Esophagus squamous epithelium (tissue), 5 donors: ENCODE data around the gene ANKRD1. TPM values are rescaled to one million over a fixed set of nuclear protein-coding genes. Genes with fewer than 3 reads are reported as not detected.
"Not testable (repeated sequence)": the region's sequence is repeated elsewhere in the genome, so short reads cannot be mapped to it uniquely, and the experiment has no call there.

Source experiments
- DNase-seq: peaks from one replicate; lab custom pipeline; 2025; lab: John Stamatoyannopoulos, UW
- H3K27ac ChIP-seq, 4 donors: fragments of 200-600 bp; sonication (generic); one replicate each; pipeline ENCODE4 v1.5.1; 2016 to 2019; ENCODE audit warnings: mild to moderate bottlenecking in 1 of 4
- H3K27me3 ChIP-seq, 4 donors: fragments of 200-600 bp; sonication (generic); 1 replicate in 3 of 4; 2 replicates in 1 of 4; pipeline versions ENCODE4 v1.5.1 to v1.6.0; 2017 to 2021; ENCODE audit warnings: antibody characterized with exemption in 1 of 4
- H3K36me3 ChIP-seq, 3 donors: fragments of 200-600 bp; sonication (generic); one replicate each; pipeline ENCODE4 v1.5.1; 2016 to 2019
- H3K4me1 ChIP-seq, 3 donors: fragments of 200-600 bp; sonication (generic); one replicate each; pipeline ENCODE4 v1.5.1; 2017 to 2019
- H3K4me3 ChIP-seq, 4 donors: fragments of 200-600 bp; sonication (generic); 1 replicate in 3 of 4; 2 replicates in 1 of 4; pipeline ENCODE4 v1.5.1; 2016 to 2019; ENCODE audit warnings: mild to moderate bottlenecking in 2 of 4, moderate library complexity in 1 of 4
- H3K9me3 ChIP-seq, 3 donors: fragments of 200-600 bp; sonication (generic); one replicate each; pipeline ENCODE4 v1.5.1; 2016 to 2019
- POLR2A ChIP-seq, 4 donors: fragments of 450-650 bp; IDR thresholded peaks; one replicate each; pipeline ENCODE4 v1.6.1; 2017; ENCODE audit warnings: antibody characterized with exemption in 4 of 4, mild to moderate bottlenecking in 4 of 4, moderate library complexity in 3 of 4
- WGBS, 2 donors: methylation state at CpG; one replicate each; pipeline ENCODE4 v1.1.5; 2018; 5-methylcytosine and 5-hydroxymethylcytosine counted together
- intact Hi-C: fragments of 100-400 bp; cut with DNase I; formaldehyde crosslinking; loops from one replicate; pipeline ENCODE4 v1.15.0; 2022
- total RNA-seq, 4 donors: library from RNA; depleted of rRNA; stranded (reverse); fragments of >200 nt; gene quantifications; one replicate each; pipeline ENCODE4 v1.1.0, GENCODE V29; 2016
- TF ChIP-seq, protein P1 (sequence below), 6 experiments: fragments of 450-650 bp in 4 of 6; fragments of 200-600 bp in 2 of 6; sonication (generic) in 2 of 6; IDR thresholded peaks; one replicate each; pipeline ENCODE4 v1.5.1; 2016 to 2019; ENCODE audit warnings: antibody characterized with exemption in 6 of 6, mild to moderate bottlenecking in 4 of 6, moderate library complexity in 4 of 6
- donor health status: DM: yes; HTN: yes; CAD: no.

ANKRD1 gene
- total RNA-seq, 4 donors from 2014 or later = not detected

DNA sequence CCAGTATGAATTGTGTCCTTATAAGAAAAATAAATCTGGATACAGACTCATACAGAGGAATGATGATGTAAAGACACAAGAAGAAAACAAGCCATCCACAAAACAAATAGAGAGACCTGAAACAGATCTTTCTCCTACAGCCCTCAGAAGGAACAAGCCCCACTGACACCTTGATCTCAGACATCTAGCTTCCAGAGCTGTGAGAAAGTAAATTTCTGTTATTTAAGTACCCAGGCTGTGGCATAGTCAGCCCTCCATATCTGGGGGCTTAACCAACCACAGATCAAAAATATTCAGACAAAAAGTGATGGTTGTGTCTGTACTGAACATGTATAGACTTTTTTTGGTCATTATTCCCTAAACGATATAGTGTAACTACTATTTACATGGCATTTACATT lies 23.9 kb upstream of the ANKRD1 start:
- TF ChIP-seq, protein P1, sequence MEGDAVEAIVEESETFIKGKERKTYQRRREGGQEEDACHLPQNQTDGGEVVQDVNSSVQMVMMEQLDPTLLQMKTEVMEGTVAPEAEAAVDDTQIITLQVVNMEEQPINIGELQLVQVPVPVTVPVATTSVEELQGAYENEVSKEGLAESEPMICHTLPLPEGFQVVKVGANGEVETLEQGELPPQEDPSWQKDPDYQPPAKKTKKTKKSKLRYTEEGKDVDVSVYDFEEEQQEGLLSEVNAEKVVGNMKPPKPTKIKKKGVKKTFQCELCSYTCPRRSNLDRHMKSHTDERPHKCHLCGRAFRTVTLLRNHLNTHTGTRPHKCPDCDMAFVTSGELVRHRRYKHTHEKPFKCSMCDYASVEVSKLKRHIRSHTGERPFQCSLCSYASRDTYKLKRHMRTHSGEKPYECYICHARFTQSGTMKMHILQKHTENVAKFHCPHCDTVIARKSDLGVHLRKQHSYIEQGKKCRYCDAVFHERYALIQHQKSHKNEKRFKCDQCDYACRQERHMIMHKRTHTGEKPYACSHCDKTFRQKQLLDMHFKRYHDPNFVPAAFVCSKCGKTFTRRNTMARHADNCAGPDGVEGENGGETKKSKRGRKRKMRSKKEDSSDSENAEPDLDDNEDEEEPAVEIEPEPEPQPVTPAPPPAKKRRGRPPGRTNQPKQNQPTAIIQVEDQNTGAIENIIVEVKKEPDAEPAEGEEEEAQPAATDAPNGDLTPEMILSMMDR (IDR thresholded peaks at IDR 0.05) = no peak
- no peak for TF ChIP-seq POLR2A (IDR thresholded peaks at IDR 0.05)
- Histone ChIP-seq H3K4me1 (no peaks in the 10 kb centered on the region), H3K27me3 (no peaks in the 10 kb centered on the region), H3K36me3 (no peaks in the 10 kb centered on the region), H3K27ac (no peak overlapping the region), H3K9me3 (no peaks in the 10 kb centered on the region), H3K4me3 (no peak overlapping the region)
- DNase-seq = no peak
- WGBS, 2 donors = 25 to 79% methylated on average over 1 of the region's 1 CpG
- intact Hi-C loops = no loop called here

DNA sequence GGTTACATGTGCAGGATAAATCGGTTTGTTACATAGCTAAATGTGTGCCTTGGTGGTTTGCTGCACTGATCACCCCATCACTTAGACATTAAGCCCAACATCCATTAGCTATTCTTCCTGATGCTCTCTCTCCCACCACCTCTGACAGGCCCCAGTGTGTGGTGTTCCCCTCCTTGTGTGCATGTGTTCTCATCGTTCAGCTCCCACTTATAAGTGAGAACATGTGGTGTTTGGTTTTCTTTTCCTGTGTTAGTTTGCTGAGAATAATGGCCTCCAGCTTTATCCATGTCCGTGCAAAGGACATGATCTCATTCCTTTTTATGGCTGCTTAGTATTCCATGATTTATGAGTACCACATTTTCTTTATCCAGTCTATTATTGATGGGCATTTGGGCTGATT lies 22.1 kb upstream of the ANKRD1 start:
- H3K36me3 ChIP-seq, intact Hi-C loops, H3K9me3 ChIP-seq, H3K27me3 ChIP-seq, H3K4me1 ChIP-seq, H3K4me3 ChIP-seq, H3K27ac ChIP-seq, DNase-seq: not testable (repeated sequence)
- WGBS, 2 donors = 78 to 79% methylated on average over 3 of the region's 3 CpGs

DNA sequence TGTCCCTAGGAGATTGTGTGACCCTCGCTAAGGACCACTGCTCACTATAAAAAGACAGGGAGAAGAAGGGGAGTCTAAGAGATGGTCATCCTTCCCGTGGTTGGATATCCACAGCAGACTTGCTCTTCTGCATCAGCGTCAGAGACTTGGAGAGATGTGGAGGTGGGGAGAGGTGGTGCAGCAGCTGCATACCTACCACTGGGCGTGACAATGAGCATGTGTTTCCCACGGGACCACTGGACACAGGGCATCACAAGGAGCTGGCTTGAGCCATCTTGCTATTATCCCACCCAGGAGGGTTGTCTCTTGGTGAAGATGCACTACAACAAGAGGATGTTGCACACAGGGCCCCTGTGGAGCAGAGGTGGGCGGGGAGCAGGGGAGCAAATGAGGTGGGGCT lies 18.8 kb upstream of the ANKRD1 start:
- intact Hi-C loops = no loop called here
- Histone ChIP-seq H3K36me3 (no peaks in the 10 kb centered on the region), H3K4me1 (no peaks in the 10 kb centered on the region), H3K27me3 (no peaks in the 10 kb centered on the region), H3K4me3 (no peak overlapping the region), H3K27ac (no peak overlapping the region), H3K9me3 (no peaks in the 10 kb centered on the region)
- 86 to 95% methylated on average over 4 to 6 of the region's 6 CpGs for WGBS, 2 donors
- no peak for DNase-seq
- no peak for TF ChIP-seq POLR2A (IDR thresholded peaks at IDR 0.05)
- TF ChIP-seq, protein P1 (IDR thresholded peaks at IDR 0.05) = no peak

DNA sequence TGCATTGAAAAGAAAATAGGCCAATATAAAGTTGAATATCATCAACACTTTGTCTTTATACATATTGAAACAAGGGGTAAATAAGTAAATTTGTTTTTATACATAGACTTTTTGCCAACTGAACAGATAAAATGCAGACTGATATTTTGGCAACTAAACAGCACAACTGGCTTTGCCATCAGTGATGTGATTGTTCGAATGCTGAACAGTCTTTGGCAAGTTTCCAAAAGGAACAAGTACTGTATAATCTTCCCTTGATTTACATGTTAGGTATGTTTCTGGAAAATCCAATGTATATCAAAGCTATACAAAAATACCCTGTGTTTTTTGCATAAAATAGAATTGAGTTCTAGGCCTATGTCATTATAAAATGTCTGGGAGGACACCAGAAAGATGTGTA lies 18.2 kb upstream of the ANKRD1 start:
- no peak for DNase-seq
- Histone ChIP-seq H3K27me3 (no peaks in the 10 kb centered on the region), H3K36me3 (no peaks in the 10 kb centered on the region), H3K4me1 (no peaks in the 10 kb centered on the region), H3K4me3 (no peak overlapping the region), H3K27ac (no peak overlapping the region), H3K9me3 (no peaks in the 10 kb centered on the region)
- WGBS, 2 donors = 50 to 79% methylated on average over 1 of the region's 1 CpG
- TF ChIP-seq, protein P1 (IDR thresholded peaks at IDR 0.05) = no peak
- no peak for TF ChIP-seq POLR2A (IDR thresholded peaks at IDR 0.05)
- intact Hi-C loops = no loop called here

DNA sequence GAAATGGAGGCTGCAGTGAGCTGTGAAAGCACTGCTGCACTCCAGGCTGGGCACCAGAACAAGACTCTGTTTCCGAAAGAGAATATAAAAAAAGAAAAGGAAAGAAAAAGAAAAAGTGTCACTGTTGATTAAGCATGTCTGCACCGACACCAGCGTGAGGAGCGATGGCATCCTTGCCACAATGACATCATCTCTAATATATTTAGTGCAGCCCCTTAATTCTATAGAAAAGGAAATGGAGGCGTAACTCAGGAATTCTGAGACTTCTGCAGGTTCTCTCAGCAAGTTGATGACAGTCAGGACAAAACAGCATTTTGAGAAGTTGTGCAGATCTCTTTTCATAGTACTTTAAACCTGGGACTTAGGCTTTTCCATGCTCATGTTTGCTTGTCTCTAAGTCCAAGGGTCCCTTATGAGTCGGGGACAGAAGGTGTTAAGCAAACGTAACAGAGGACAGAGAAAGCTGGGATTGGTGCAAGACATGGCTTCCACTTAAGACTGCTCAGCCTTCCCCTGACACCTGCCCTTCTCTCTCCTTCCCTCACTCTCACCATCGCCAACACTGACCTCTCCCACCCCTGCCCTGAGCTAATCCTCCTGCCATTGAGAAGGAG lies 16.9 kb upstream of the ANKRD1 start:
- Histone ChIP-seq H3K27ac (no peak overlapping the region), H3K27me3 (no peaks in the 10 kb centered on the region), H3K36me3 (no peaks in the 10 kb centered on the region), H3K4me3 (no peak overlapping the region), H3K9me3 (no peaks in the 10 kb centered on the region), H3K4me1 (no peaks in the 10 kb centered on the region)
- TF ChIP-seq, protein P1 (IDR thresholded peaks at IDR 0.05) = no peak
- no peak for TF ChIP-seq POLR2A (IDR thresholded peaks at IDR 0.05)
- no peak for DNase-seq
- intact Hi-C loops = no loop called here
- 82% methylated on average over 8 of the region's 8 CpGs for WGBS, 2 donors

DNA sequence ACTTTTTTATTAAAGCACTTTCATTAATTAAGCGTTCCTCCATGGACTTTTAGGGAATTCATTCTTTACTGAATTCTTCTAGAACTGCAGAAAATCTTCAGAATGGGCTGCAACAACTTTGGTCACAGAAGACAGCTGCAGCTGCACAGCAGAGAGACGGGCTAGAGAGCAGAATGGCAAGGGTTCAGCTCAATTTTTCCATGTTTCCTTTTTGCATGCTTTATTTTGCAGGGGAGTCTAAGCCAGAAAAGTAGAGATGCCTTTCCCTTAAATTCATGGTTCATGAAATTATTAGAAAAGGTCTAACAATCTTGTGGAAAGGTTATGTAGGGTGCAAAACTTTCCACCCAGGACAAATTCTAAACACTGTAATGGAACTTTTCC lies 15.4 kb upstream of the ANKRD1 start:
- intact Hi-C loops = no loop called here

More for the DNA sequence above, 15.4 kb upstream of the ANKRD1 start:
- Histone ChIP-seq H3K4me3 (no peak overlapping the region), H3K36me3 (no peaks in the 10 kb centered on the region), H3K27ac (no peak overlapping the region), H3K9me3 (no peaks in the 10 kb centered on the region), H3K4me1 (peaks cover 0 to 5% (median 0%) of the 10 kb centered on the region in 3 donors), H3K27me3 (no peaks in the 10 kb centered on the region)
- WGBS, 2 donors = 62 to 73% methylated on average over 2 of the region's 2 CpGs
- DNase-seq = no peak
- no peak for TF ChIP-seq POLR2A (IDR thresholded peaks at IDR 0.05)
- TF ChIP-seq, protein P1 (IDR thresholded peaks at IDR 0.05) = no peak
